BJ (cell line): Measurements from ENCODE around the gene FOXP1. TPM values are rescaled to one million over a fixed set of nuclear protein-coding genes. Genes with fewer than 3 reads are reported as not detected.

Experiments
- CTCF ChIA-PET: fragments of 350-600 bp; formaldehyde crosslinking; extraction: SDS; loops from one replicate; lab custom pipeline; 2021; ENCODE audit warnings: antibody characterized with exemption, inconsistent platforms; lab: Yijun Ruan, JAX
- POLR2A ChIA-PET: fragments of 300-600 bp; sonication (Branson Sonifier 250); formaldehyde crosslinking; extraction: SDS; loops from one replicate; lab custom pipeline; 2021; ENCODE audit warnings: antibody characterized with exemption; lab: Charles Lee
- DNase-seq: peaks from one replicate; pipeline ENCODE4 v3.0.0-alpha.2; 2011; ENCODE audit warnings: low read depth
- H3K27me3 ChIP-seq: 2 replicates; pipeline ENCODE4 v1.6.0; 2011; ENCODE audit warnings: low read length; ENCODE audit not compliant: control insufficient read depth, insufficient read depth
- H3K36me3 ChIP-seq: 2 replicates; pipeline ENCODE4 v1.5.1; 2011; ENCODE audit warnings: low read length; ENCODE audit not compliant: control insufficient read depth, insufficient read depth
- H3K4me3 ChIP-seq: 2 replicates; pipeline ENCODE4 v1.5.1; 2011; ENCODE audit warnings: low read depth, mild to moderate bottlenecking, control low read depth, low read length
- polyA plus RNA-seq: library from polyadenylated mRNA; depleted of rRNA; stranded (reverse); fragments of >200 nt; gene quantifications from 2 replicates; pipeline ENCODE4 v1.2.3, GENCODE V29; 2011
- TF ChIP-seq, protein P1 (sequence below): IDR thresholded peaks from 2 replicates; pipeline ENCODE4 v1.5.1; 2011; ENCODE audit warnings: low read depth, mild to moderate bottlenecking, control low read depth, inconsistent platforms, low read length, moderate library complexity; ENCODE audit not compliant: insufficient read depth

The FOXP1 gene
- polyA plus RNA-seq, 1 experiment = 37.0 TPM

DNA sequence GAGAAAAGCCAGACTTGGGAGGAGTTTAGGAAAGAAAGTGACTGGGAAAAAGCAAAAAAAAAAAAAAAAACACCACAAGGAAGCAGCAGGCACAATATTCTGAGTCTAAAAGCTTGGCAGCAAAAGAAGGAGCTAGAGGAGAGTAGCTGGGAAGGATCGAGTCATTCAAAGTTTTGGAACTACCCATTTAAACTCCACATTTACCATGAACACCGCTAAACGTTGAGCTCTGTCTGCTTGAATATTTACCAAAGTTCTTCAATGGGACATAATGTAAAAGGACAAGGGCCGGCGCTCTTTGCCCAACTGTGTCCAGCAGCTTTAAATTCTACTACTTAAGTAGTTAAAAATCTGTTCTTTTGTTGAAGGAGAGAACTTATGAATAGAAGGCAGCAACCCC, 481.9 kb downstream of the FOXP1 start:
- no peak for DNase-seq
- ChIA-PET CTCF (interaction anchor here (0.7 to 0.9 kb wide), 2 partner anchors 30 to 54 kb away, joined by 3 read pairs; no protein-coding TSS in a partner anchor), POLR2A (interaction anchor here (0.6 to 0.7 kb wide), 2 partner anchors 49 to 269 kb away, joined by 11 to 14 read pairs; no protein-coding TSS in a partner anchor)
- H3K36me3 ChIP-seq = no peaks in the 10 kb centered on the region
- TF ChIP-seq, protein P1, sequence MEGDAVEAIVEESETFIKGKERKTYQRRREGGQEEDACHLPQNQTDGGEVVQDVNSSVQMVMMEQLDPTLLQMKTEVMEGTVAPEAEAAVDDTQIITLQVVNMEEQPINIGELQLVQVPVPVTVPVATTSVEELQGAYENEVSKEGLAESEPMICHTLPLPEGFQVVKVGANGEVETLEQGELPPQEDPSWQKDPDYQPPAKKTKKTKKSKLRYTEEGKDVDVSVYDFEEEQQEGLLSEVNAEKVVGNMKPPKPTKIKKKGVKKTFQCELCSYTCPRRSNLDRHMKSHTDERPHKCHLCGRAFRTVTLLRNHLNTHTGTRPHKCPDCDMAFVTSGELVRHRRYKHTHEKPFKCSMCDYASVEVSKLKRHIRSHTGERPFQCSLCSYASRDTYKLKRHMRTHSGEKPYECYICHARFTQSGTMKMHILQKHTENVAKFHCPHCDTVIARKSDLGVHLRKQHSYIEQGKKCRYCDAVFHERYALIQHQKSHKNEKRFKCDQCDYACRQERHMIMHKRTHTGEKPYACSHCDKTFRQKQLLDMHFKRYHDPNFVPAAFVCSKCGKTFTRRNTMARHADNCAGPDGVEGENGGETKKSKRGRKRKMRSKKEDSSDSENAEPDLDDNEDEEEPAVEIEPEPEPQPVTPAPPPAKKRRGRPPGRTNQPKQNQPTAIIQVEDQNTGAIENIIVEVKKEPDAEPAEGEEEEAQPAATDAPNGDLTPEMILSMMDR = no peak
- no peaks in the 10 kb centered on the region for H3K27me3 ChIP-seq
- no peak overlapping the region for H3K4me3 ChIP-seq

DNA sequence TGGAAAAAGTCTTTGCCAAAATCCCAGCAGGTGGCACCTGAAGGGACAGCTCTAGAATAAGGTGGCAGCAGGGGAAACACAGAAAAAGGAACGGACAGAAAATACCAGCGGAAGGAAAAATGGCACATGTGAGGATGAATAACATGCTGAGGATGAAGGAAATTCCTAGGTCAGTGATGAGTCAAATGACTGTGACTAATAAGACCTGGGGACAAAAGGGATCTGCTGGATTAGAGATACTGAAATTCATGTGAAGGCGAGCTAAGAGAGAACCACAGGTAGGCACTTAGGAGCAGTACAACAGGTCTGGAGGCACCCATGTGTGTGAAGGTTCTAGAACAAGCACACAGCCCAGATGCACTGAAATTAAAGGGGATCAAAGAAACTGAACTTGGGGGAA, 482.5 kb downstream of the FOXP1 start:
- TF ChIP-seq, protein P1 = no peak
- H3K36me3 ChIP-seq = no peaks in the 10 kb centered on the region
- DNase-seq = no peak
- H3K4me3 ChIP-seq = no peak overlapping the region
- H3K27me3 ChIP-seq = no peaks in the 10 kb centered on the region
- ChIA-PET CTCF (no interaction called here), POLR2A (no interaction called here)

DNA sequence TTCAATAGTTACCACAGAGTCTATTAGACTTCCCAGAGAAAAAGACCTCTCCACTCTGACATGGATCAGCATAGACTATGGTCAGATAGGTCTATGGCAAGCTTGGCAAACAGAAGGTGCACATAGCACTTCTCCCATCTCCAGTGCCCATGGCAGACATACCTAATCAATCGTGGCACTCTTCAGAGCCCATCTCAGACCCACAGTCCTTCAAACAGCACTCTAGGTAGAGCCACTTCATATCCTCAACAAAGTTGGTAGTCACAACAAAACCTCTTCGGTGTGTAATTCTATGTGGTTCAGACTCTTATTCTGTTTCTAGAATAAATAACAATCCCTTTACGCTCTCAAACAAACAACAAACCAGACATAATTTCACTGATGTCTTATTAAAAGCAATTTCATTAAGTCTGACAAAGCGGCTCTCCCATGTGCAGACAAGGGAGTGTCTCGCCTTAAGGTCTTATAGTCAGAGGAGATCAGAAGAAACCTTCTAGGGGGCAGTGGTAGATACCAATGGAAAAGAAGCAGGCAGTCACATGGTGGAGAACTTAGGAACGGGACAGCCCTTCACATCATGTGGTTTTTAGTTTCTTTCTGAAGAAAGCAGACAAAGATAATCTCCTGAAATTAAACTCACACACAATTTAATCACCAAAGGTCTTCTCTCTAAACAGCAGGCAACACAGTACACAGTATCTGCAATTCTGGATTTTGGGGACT, 483.4 kb downstream of the FOXP1 start:
- H3K4me3 ChIP-seq = no peak overlapping the region
- TF ChIP-seq, protein P1 = no peak
- CTCF ChIA-PET = interaction anchor here (0.6 to 1.1 kb wide), 3 partner anchors 24 to 551 kb away, joined by 3 to 4 read pairs (median 3); no protein-coding TSS in a partner anchor
- H3K27me3 ChIP-seq = no peaks in the 10 kb centered on the region
- POLR2A ChIA-PET = no interaction called here
- no peak for DNase-seq
- H3K36me3 ChIP-seq = no peaks in the 10 kb centered on the region

DNA sequence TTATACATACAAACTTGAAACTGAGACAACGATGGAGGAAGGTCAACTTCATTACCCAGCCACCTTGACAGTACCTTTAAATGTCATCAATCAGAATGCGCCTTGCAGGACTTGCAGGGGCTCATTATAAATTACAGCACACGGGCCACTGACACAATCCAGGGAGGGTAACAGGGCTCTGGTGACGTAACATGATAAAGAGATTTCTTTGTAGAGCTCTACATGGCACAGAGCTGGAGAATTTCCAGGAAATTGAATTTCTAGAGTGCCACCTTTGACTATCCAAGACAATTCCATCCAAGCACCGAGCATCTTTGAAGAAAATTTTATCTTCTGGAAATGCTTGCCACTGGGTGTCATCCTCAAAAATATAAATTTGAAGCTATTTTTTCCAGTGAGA, 486.0 kb downstream of the FOXP1 start:
- no peaks in the 10 kb centered on the region for H3K27me3 ChIP-seq
- no peak overlapping the region for H3K4me3 ChIP-seq
- ChIA-PET POLR2A (interaction anchor here (0.6 kb wide), 1 partner anchor 1214 kb away, joined by 3 read pairs; no protein-coding TSS in a partner anchor), CTCF (interaction anchor here (0.8 kb wide), 1 partner anchor 19 kb away, joined by 3 read pairs; no protein-coding TSS in a partner anchor)
- TF ChIP-seq, protein P1 = no peak
- no peaks in the 10 kb centered on the region; the same call in 1 of the 2 replicates for H3K36me3 ChIP-seq
- DNase-seq = no peak

DNA sequence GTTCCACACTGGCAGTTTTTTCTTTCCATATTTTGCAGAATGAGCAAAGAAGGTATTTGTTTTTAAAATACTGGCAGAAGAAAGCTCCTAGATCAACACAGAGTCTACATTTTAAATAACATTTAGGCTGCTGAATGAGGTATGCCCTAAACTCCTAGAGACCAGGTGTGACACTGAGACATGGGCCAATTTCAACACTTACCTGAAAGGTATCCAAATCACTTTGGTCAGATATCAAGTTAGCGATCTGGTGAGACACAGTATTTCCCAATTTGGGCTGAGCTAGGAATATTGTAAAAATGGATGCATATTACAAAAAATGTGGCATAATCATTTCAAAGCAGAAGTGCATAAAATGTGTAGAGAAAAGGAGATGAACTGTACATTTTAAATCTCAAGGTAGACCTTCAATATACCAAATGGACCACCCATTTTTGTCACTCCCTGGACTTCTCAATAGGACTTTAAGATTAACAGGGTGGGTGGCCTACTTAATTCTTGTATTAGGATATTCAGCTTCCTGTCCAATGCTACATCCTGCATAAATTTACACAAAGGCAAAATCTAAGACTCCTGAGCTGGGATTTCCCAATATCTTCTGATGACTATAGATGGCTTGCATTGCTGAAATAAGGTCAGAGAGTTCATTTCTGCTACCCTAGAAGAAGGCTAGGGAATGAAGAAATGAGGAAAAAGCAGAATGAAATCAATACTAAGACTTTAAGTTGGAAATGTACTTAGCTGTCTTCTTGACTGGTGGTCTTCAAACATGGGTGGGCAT, 487.8 kb downstream of the FOXP1 start:
- no peak overlapping the region for H3K4me3 ChIP-seq
- CTCF ChIA-PET = interaction anchor here (1.9 kb wide), 1 partner anchor 302 kb away, joined by 5 read pairs; no protein-coding TSS in a partner anchor
- POLR2A ChIA-PET = no interaction called here
- no peak for DNase-seq
- TF ChIP-seq, protein P1 = no peak
- no peaks in the 10 kb centered on the region; the same call in 1 of the 2 replicates for H3K36me3 ChIP-seq
- H3K27me3 ChIP-seq = no peaks in the 10 kb centered on the region
